ENCODE data around the gene GRM5.
"Not testable (repeated sequence)": the region's sequence is repeated elsewhere in the genome, so short reads cannot be mapped to it uniquely, and the experiment has no call there.

The GRM5 gene

GRCh38 chr11:88501541-88501940, 564.2 kb downstream of the GRM5 start:
- DNase-seq (ENCODE audit: low spot score): no peak

- DNase-seq (ENCODE audit: low spot score): no peak
Observed at GRCh38 chr11:88495836-88496235, 569.9 kb downstream of the GRM5 start.

- no peak for DNase-seq (ENCODE audit: low spot score)
Observed at GRCh38 chr11:88494848-88495247, 570.9 kb downstream of the GRM5 start.

- no peak for DNase-seq (ENCODE audit: low spot score)
Observed at GRCh38 chr11:88491674-88492073, 574.1 kb downstream of the GRM5 start.

- no peak for DNase-seq (ENCODE audit: low spot score)
Observed at GRCh38 chr11:88489030-88489429, 576.8 kb downstream of the GRM5 start.

GRCh38 chr11:88487646-88488045, 578.1 kb downstream of the GRM5 start:
- no peak for DNase-seq (ENCODE audit: low spot score)

- DNase-seq (ENCODE audit: low spot score): peak; percentile 22
Observed at GRCh38 chr11:88484873-88485621, 580.7 kb downstream of the GRM5 start.

GRCh38 chr11:88482871-88483301, 582.9 kb downstream of the GRM5 start:
- DNase-seq (ENCODE audit: low spot score): no peak

GRCh38 chr11:88480223-88480622, 585.6 kb downstream of the GRM5 start:
- DNase-seq (ENCODE audit: low spot score): no peak

GRCh38 chr11:88478136-88478815, 587.5 kb downstream of the GRM5 start:
- DNase-seq (ENCODE audit: low spot score): no peak

GRCh38 chr11:88475991-88476418, 589.8 kb downstream of the GRM5 start:
- DNase-seq (ENCODE audit: low spot score): no peak

GRCh38 chr11:88474655-88475054, 591.1 kb downstream of the GRM5 start:
- DNase-seq (ENCODE audit: low spot score): no peak

GRCh38 chr11:88469561-88470225, 596.1 kb downstream of the GRM5 start:
- DNase-seq (ENCODE audit: low spot score): no peak

GRCh38 chr11:88464528-88464927, 601.3 kb downstream of the GRM5 start:
- DNase-seq (ENCODE audit: low spot score): no peak

- not testable (repeated sequence) for DNase-seq (ENCODE audit: low spot score)
Observed at GRCh38 chr11:88463301-88463700, 602.5 kb downstream of the GRM5 start.

GRCh38 chr11:88458047-88458446, 607.7 kb downstream of the GRM5 start:
- DNase-seq (ENCODE audit: low spot score): not testable (repeated sequence)

GRCh38 chr11:88455974-88456373, 609.8 kb downstream of the GRM5 start:
- no peak for DNase-seq (ENCODE audit: low spot score)

- DNase-seq (ENCODE audit: low spot score): no peak
Observed at GRCh38 chr11:88454881-88455280, 610.9 kb downstream of the GRM5 start.
